ENCODE results near the gene AK5.
"Not testable (repeated sequence)": the region's sequence is repeated elsewhere in the genome, so short reads cannot be mapped to it uniquely, and the experiment has no call there.

The AK5 gene

DNA sequence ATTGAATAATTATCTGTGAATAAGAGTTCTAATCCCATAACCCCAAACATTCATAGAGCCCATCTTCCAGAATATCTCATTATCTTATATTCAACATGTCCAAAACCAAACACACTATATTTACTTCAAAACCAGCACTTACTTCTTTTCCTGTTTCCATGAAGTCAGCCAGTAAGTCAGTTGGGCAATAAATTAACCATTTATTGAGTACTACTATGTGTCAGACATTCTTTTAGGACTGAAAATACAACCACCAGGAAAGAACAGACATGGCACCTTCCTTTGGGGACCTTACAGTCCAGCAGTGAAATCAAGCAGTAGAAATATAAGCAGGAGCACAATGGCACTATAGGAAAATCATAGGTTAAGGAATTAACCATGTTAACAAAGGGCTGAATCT lies 8.8 kb downstream of the AK5 start:
- DNase-seq: no peak

GRCh38 chr1:77292551-77292950 lies 10.7 kb downstream of the AK5 start:
- DNase-seq: no peak

DNA sequence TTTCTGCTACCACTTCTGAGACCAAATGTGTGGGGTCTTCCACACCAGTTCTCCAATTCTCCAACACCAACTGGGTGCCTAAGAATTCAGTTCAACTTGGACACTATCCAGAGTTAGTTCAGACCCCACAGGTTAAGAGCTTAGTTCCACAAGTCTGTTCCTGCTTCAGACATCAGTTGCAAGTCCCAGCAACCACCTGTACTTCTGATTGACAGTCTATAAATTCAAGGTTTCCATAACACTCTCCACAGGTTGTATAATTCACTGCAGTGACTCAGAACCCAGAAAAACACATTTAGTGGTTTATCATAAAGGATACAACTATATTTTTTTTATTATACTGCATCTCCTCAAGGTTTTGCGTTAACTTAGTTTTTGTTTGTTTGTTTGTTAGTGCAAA lies 18.7 kb downstream of the AK5 start:
- no peak for DNase-seq

- no peak for DNase-seq
Measured at GRCh38 chr1:77303387-77303786, 21.6 kb downstream of the AK5 start.

DNA sequence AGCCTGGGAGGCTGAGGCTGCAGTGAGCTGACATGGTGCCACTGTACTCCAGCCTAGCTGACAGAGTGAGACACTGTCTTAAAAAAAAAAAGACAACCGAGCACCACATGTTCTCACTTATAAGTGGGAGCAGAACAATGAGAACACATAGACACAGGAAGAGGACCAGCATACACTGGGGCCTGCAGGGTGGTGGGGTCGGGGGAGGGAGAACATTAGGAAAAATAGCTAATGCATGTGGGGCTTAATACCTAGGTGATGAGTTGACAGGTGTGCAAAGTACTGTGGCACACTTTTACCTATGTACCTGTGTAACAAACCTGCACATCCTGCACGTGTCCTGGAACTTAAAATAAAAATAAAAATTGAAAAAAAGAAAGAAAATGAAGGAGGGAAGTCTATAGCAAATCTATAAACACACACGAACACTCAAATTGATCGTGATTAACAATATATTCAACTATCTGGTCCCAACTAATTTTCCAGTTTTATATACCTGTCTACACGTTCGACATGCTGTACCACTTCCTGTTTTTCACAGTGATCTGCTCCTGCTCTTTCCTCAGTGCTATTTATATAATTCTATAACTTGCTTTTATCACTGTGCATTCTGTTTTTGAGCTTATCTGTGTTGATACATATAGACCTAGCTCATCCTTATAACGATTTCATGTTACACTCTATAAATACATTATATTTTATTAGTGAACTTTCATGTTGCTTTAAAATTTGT lies 27.2 kb downstream of the AK5 start:
- no peak for DNase-seq

DNA sequence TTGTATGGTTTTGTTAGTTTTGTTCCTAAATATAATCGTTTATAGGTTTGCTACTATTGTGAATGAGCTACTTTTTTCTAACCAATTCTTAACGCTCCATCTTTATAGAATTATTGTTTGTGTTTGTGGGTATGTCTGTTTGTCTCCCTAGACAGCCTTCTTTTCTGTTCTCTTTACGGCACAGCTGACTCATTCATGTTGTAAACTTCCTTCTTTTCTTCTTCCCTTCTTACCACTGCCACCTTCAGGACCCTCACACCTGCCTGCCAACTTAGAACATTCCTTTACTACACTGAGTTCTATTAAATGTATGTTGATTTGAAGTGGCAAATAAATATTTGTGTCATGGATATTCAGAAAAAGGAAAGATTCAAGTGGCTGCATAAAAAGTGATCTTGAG lies 29.1 kb downstream of the AK5 start:
- DNase-seq: no peak

DNA sequence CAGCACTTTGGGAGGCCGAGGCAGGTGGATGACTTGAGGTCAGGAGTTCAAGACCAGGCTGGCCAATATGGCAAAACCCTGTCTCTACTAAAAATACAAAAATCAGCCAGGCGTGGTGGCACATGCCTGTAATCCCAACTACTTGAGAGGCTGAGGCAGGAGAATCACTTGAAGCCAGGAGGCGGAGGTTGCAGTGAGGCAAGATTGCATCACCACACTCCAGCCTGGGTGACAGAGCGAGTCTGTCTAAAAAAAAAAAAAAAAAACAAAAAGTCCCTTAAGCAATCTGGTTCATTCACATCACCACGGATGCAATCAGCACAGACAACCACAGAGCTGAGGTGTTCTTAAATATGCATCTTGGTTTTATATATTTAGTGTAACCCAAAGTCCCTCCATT lies 30.5 kb downstream of the AK5 start:
- DNase-seq: not testable (repeated sequence)

- DNase-seq: no peak
Measured at GRCh38 chr1:77313491-77313890, 31.7 kb downstream of the AK5 start.

DNA sequence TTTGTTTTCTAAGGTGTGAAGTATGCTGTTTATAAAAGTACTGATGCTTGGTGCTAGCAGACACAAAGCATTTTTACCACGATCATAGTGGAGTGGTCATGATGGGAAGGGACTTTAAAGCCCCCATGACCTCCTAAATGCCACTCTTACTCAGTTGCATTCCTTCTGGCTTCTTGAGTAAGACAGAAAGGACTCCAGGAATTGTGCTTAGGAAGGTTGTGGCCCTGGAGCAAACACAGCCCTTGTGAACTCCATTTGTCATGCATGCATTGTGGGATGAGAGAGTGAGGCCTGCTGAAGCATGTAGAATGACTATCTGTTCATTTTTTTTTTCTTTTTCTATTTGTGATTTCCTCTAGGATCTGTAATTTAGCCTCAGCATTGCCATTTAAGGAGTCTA lies 34.2 kb downstream of the AK5 start:
- DNase-seq: no peak

DNA sequence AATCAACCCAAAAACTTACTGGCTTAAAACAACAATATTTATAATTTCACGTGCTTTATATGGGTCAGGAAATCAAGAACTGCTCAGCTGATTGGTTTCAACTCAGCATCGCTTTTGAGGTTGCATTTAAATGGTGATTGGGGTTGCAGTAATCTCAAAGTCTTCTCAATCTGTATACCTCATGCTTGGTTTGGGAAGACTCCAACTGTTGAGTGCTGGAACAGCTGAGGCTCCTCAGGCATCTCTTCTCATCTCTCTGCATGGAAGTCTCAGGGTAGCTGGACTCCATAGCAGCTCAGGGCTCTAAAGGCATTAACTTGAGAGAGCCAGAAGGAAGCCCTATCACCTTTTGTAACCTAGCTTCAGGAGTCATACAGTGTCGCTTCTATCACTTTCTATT lies 35.1 kb downstream of the AK5 start:
- DNase-seq: no peak

DNA sequence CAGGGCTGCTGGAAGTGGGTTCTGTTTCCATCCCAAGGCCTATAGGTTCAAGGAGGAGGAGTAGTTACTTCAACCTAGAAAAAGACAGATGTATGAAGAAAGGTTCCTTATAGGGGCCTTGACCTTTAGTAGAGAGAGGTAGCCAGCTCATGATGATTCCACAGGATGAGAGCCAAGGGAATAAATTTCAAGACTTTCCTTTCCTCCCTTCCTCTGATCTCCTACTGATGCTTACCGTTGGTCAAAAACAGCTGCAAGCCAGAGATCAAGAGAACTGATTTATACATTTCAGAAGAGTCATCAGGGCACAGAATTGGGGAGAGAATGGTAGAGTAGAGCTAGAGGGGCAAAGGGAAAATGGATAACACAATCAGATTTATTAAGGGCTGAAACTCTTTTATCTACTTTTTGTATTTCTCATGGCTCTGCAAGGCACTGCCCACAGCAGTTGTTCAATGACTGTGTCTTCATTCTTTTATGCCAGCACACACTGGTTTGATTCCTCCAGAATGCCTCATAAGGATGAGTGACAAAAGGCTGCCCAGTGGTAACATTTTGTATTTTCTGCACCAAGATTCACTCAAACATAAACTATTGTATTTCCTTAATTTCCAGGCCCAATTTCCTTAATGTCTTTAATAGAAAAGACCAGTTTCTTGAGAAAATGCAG lies 37.4 kb downstream of the AK5 start:
- no peak for DNase-seq

- DNase-seq: no peak
Measured at GRCh38 chr1:77322061-77322900, 40.5 kb downstream of the AK5 start.

DNA sequence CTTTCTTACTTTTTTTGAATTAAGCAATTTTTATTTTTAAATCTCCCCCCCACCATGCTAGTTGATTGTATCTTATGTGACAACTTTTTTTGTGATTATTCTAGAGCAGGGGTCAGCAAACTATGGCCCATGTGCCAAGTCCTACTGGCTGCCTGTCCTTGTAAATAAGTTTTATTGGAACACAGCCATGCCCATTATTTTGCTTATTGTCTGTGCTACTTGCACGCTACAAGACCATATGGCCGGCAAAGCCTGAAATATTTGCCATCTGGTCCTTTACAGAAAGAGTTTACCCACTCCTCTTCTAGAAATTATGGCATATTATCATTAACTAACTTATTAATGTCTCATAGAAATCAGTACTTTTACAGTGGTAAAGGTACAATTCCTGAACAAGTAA lies 51.7 kb downstream of the AK5 start:
- no peak for DNase-seq

DNA sequence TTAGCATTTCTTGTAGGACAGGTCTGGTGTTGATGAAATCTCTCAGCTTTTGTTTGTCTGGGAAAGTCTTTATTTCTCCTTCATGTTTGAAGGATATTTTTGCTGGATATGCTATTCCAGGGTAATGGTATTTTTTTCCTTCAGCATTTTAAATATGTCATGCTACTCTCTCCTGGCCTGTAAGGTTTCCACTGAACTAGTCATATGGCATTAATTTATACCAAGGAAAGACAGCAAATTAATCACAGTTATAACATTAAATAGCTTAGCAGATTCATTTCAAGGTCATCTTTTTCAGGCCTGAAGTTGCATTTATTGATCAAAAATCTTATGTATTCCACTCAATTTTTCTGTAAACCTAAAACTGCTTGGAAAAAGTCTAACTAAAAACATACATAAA lies 54.9 kb downstream of the AK5 start:
- DNase-seq: no peak

DNA sequence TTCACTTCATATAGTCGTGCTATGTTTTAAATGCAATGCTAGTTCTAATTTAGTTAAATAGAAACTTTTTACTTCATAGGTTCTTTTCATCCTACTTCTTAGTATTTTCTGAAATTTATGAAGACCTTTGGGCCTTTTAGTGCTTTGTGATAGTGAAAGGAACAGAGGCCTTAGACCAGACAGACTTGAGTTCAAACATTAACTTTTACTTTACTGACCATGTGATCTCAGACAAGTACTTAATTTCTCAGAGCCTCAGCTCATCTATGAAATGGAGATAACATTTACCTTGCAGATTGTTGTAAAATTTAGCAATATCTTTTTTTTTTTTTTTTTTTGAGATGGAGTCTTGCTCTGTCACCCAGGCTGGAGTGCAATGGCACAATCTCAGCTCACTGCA lies 57.5 kb downstream of the AK5 start:
- no peak for DNase-seq

GRCh38 chr1:77341195-77341594 lies 59.4 kb downstream of the AK5 start:
- DNase-seq: no peak

GRCh38 chr1:77342745-77343144 lies 60.9 kb downstream of the AK5 start:
- no peak for DNase-seq

GRCh38 chr1:77347646-77348045 lies 65.8 kb downstream of the AK5 start:
- DNase-seq: no peak

- no peak for DNase-seq
Measured at GRCh38 chr1:77348549-77348948, 66.7 kb downstream of the AK5 start.

DNA sequence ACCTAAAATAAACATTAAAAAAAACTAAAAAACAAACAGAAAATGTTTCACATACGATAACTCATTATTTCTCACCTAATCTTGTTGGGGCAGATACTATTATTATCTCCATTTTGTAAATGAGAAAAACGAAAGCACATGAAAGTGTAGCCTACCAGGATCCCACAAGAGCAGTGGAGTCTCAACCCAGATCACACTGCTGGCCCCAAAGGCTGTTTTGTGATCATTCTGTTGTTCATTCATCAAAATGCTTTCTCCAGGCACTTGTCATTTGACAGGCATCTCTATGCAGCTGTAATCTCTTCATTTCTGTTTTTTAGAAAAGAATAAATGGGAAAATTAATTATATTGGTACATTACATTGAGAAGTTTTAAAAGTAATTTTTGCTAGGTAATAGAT lies 67.5 kb downstream of the AK5 start:
- DNase-seq: no peak

DNA sequence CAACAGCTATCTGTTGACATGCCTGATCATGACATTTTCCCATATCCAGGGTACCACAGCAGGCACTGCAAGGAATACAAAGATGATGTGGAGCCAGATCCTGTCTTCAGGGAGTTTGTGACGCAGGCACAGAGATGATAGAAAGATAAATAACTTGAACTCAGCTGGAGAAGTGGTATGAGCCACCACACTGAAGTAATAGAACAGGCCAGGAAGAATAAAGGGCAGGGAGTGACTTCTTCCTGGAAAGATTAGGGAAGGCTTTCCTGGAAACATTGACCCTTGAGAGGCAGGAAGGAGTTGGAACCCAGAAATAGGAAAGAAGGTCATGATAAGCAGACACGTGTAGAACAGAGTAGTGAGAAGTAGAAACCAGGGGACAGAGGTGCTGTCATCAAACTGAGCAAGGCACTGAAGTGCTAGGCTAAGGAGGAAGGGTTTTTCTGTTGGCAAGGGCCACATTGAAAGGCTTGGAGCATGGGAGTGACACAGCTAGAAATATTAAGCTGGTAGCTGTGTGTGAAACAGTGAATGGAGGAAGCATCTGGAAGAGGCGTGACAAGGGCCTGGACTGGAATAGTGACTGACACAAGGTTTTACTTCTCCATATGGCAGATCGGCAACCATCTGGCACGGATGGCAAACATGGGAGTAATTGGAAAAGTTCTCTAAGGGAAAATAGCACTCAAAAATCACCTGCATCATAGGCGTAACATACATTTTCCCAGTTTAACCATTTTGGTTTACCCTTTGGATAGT lies 68.4 kb downstream of the AK5 start:
- no peak for DNase-seq

- DNase-seq: no peak
Measured at GRCh38 chr1:77354536-77354935, 72.7 kb downstream of the AK5 start.

GRCh38 chr1:77355010-77355409 lies 73.2 kb downstream of the AK5 start:
- no peak for DNase-seq

All from COR-L47 (cell line).